ENCODE data around the gene LNPEP.

DNA sequence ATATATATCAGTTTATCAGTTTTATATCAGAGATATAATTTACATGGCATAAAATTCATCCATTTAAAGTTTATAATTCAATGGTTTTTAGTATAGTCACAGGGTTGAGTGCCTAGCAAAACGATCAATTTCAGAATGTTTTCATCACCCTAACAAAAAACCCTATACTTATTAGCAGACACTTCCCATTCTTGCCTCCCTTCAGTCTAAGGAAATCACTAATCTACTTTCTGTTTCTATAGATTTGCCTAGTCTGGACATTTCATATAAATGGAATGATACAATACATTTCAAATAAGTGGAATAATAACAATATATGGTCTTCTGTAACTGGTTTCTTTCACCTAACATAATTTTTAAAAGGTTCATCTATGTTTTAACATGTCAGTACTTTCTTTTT, 9.6 kb upstream of the LNPEP start:
- TF ChIP-seq, protein P1, sequence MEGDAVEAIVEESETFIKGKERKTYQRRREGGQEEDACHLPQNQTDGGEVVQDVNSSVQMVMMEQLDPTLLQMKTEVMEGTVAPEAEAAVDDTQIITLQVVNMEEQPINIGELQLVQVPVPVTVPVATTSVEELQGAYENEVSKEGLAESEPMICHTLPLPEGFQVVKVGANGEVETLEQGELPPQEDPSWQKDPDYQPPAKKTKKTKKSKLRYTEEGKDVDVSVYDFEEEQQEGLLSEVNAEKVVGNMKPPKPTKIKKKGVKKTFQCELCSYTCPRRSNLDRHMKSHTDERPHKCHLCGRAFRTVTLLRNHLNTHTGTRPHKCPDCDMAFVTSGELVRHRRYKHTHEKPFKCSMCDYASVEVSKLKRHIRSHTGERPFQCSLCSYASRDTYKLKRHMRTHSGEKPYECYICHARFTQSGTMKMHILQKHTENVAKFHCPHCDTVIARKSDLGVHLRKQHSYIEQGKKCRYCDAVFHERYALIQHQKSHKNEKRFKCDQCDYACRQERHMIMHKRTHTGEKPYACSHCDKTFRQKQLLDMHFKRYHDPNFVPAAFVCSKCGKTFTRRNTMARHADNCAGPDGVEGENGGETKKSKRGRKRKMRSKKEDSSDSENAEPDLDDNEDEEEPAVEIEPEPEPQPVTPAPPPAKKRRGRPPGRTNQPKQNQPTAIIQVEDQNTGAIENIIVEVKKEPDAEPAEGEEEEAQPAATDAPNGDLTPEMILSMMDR (IDR thresholded peaks at IDR 0.05), result no peak
- TF ChIP-seq STAT6 (CRISPR knock-in tag; conservative IDR thresholded peaks at IDR 0.05; ENCODE audit: low read depth) (no peak), NFE2L1 (CRISPR knock-in tag; IDR thresholded peaks at IDR 0.05) (no peak), JUN (CRISPR knock-in tag; IDR thresholded peaks at IDR 0.05) (no peak), PRRX2 (CRISPR knock-in tag; IDR thresholded peaks at IDR 0.05) (no peak), MAX (CRISPR knock-in tag; IDR thresholded peaks at IDR 0.05) (no peak), MYBL2 (CRISPR knock-in tag; IDR thresholded peaks at IDR 0.05) (no peak), TCF7 (CRISPR knock-in tag; IDR thresholded peaks at IDR 0.05; ENCODE audit: low read depth) (no peak), ETV6 (CRISPR knock-in tag; IDR thresholded peaks at IDR 0.05) (no peak), KAT7 (CRISPR knock-in tag; IDR thresholded peaks at IDR 0.05; ENCODE audit: borderline replicate concordance) (no peak), NR2C2 (CRISPR knock-in tag; IDR thresholded peaks at IDR 0.05) (no peak)
- TF ChIP-seq, protein P2, sequence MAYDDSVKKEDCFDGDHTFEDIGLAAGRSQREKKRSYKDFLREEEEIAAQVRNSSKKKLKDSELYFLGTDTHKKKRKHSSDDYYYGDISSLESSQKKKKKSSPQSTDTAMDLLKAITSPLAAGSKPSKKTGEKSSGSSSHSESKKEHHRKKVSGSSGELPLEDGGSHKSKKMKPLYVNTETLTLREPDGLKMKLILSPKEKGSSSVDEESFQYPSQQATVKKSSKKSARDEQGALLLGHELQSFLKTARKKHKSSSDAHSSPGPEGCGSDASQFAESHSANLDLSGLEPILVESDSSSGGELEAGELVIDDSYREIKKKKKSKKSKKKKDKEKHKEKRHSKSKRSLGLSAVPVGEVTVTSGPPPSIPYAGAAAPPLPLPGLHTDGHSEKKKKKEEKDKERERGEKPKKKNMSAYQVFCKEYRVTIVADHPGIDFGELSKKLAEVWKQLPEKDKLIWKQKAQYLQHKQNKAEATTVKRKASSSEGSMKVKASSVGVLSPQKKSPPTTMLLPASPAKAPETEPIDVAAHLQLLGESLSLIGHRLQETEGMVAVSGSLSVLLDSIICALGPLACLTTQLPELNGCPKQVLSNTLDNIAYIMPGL (CRISPR knock-in tag; IDR thresholded peaks at IDR 0.05), result no peak
- TF ChIP-seq, protein P3, sequence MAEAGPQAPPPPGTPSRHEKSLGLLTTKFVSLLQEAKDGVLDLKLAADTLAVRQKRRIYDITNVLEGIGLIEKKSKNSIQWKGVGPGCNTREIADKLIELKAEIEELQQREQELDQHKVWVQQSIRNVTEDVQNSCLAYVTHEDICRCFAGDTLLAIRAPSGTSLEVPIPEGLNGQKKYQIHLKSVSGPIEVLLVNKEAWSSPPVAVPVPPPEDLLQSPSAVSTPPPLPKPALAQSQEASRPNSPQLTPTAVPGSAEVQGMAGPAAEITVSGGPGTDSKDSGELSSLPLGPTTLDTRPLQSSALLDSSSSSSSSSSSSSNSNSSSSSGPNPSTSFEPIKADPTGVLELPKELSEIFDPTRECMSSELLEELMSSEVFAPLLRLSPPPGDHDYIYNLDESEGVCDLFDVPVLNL (CRISPR knock-in tag; IDR thresholded peaks at IDR 0.05; ENCODE audit: borderline replicate concordance, low read depth), result no peak

All from WTC11 (cell line).